Measurements from ENCODE around the gene FKBP1A.

Gene FKBP1A

GRCh38 chr20:1391640-1392442 lies 1.0 kb downstream of the FKBP1A start:
- TF ChIP-seq MAX (IDR thresholded peaks at IDR 0.05) (no peak), CEBPB (IDR thresholded peaks at IDR 0.05) (no peak), YY1 (IDR thresholded peaks at IDR 0.05; ENCODE audit: low read depth) (no peak), EGR1 (IDR thresholded peaks at IDR 0.05) (no peak), FOXM1 (IDR thresholded peaks at IDR 0.05; ENCODE audit: borderline replicate concordance, low read depth) (no peak), RAD21 (IDR thresholded peaks at IDR 0.05; ENCODE audit: low read depth) (no peak), TAF1 (IDR thresholded peaks at IDR 0.05; ENCODE audit: low read depth) (no peak), EP300 (IDR thresholded peaks at IDR 0.05; ENCODE audit: borderline replicate concordance) (no peak), NFIC (IDR thresholded peaks at IDR 0.05) (no peak), TCF12 (IDR thresholded peaks at IDR 0.05; ENCODE audit: low read depth) (no peak), REST (IDR thresholded peaks at IDR 0.05; ENCODE audit: low read depth) (no peak), CREB1 (IDR thresholded peaks at IDR 0.05; ENCODE audit: low read depth) (no peak), TEAD4 (IDR thresholded peaks at IDR 0.05) (no peak), ZBTB7A (IDR thresholded peaks at IDR 0.05; ENCODE audit: low read depth) (no peak), USF1 (IDR thresholded peaks at IDR 0.05) (no peak)

- no peak for TF ChIP-seq CEBPB (IDR thresholded peaks at IDR 0.05)
- TF ChIP-seq REST (IDR thresholded peaks at IDR 0.05; ENCODE audit: low read depth) = no peak
- TF ChIP-seq MAX (IDR thresholded peaks at IDR 0.05) = no peak
- TF ChIP-seq EP300 (IDR thresholded peaks at IDR 0.05; ENCODE audit: borderline replicate concordance) = no peak
- no peak for TF ChIP-seq TEAD4 (IDR thresholded peaks at IDR 0.05)
- no peak for TF ChIP-seq CREB1 (IDR thresholded peaks at IDR 0.05; ENCODE audit: low read depth)
- TF ChIP-seq TAF1 (IDR thresholded peaks at IDR 0.05; ENCODE audit: low read depth) = no peak
- TF ChIP-seq USF1 (IDR thresholded peaks at IDR 0.05) = no peak
- no peak for TF ChIP-seq YY1 (IDR thresholded peaks at IDR 0.05; ENCODE audit: low read depth)
- TF ChIP-seq EGR1 (IDR thresholded peaks at IDR 0.05) = no peak
- no peak for TF ChIP-seq TCF12 (IDR thresholded peaks at IDR 0.05; ENCODE audit: low read depth)
- no peak for TF ChIP-seq NFIC (IDR thresholded peaks at IDR 0.05)
- no peak for TF ChIP-seq RAD21 (IDR thresholded peaks at IDR 0.05; ENCODE audit: low read depth)
Observed at GRCh38 chr20:1390581-1391403, 2.1 kb downstream of the FKBP1A start.

- TF ChIP-seq EP300 (IDR thresholded peaks at IDR 0.05; ENCODE audit: borderline replicate concordance) = no peak
- no peak for TF ChIP-seq USF1 (IDR thresholded peaks at IDR 0.05)
- no peak for TF ChIP-seq YY1 (IDR thresholded peaks at IDR 0.05; ENCODE audit: low read depth)
- TF ChIP-seq RAD21 (IDR thresholded peaks at IDR 0.05; ENCODE audit: low read depth) = no peak
- no peak for TF ChIP-seq CEBPB (IDR thresholded peaks at IDR 0.05)
- no peak for TF ChIP-seq TAF1 (IDR thresholded peaks at IDR 0.05; ENCODE audit: low read depth)
- no peak for TF ChIP-seq EGR1 (IDR thresholded peaks at IDR 0.05)
- no peak for TF ChIP-seq FOXM1 (IDR thresholded peaks at IDR 0.05; ENCODE audit: borderline replicate concordance, low read depth)
- TF ChIP-seq NFIC (IDR thresholded peaks at IDR 0.05) = no peak
- TF ChIP-seq ZBTB7A (IDR thresholded peaks at IDR 0.05; ENCODE audit: low read depth) = no peak
- TF ChIP-seq REST (IDR thresholded peaks at IDR 0.05; ENCODE audit: low read depth) = no peak
- TF ChIP-seq TCF12 (IDR thresholded peaks at IDR 0.05; ENCODE audit: low read depth) = no peak
- no peak for TF ChIP-seq CREB1 (IDR thresholded peaks at IDR 0.05; ENCODE audit: low read depth)
- TF ChIP-seq MAX (IDR thresholded peaks at IDR 0.05) = no peak
Observed at GRCh38 chr20:1389703-1390580, 2.9 kb downstream of the FKBP1A start.

Data from Ishikawa (cell line).